ENCODE measurements around the gene NDFIP1.

DNA sequence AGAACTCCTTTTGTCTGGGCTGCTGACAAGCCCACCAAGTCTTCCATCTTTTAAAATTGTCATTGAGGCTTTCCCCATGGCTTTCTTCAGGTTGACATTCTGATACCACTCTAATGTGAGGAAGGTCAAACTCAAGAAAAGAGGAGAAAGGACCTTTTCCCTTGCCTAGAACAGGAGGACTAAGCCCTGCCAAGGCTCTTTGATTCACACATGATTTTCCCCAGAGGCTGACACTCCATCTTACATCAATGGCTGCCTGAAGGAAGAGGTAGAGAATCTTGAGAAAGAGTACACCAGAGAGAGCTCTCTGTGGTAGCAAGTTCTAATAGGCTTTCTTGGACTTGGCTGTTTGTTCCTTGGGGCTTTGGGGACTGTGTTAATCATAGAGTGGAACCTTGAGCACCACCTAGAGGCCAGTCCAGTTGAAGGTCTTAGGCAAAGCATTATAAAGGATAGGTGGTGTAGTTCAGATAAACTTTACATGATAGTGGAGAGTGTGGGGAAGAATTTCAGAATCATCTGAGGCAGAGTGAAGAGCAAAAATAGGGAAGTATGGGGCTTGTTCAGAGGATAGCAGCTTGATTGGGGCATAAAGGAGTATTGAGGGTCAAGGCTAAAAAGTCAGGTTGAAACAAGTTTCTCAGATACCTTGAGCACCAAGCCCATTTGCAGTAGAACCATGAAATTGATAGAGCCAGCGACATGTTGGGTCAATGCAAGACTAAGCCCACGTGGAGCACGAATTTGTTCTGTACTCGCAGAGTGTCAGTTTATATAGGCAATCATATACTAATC, 36.7 kb downstream of the NDFIP1 start:
- TF ChIP-seq EZH2 (IDR thresholded peaks at IDR 0.05; ENCODE audit: insufficient read depth, poor library complexity, severe bottlenecking) = no peak
- TF ChIP-seq EZH2phosphoT487 (IDR thresholded peaks at IDR 0.05; ENCODE audit: insufficient read depth, low read depth) = no peak
